ENCODE data around the gene EBLN1. TPM values are rescaled to one million over a fixed set of nuclear protein-coding genes. Genes with fewer than 3 reads are reported as not detected.

EBLN1 gene
- not detected in 2 replicates for polyA plus RNA-seq (2014; cell fraction: cytosol; rRNA removed)
- polyA plus RNA-seq (2014; cell fraction: nucleus; rRNA removed) = not detected in 2 replicates

- DNase-seq (ENCODE audit: low spot score) = no peak
These were observed at the start of gene EBLN1 for GRCh38 chr10:22217842-22218241. Gene EBLN1 (minus strand): TSS chr10:22218015. CDS start chr10:22209983, 8,032 bp downstream.

- DNase-seq (ENCODE audit: low spot score) = no peak
These were observed 48.2 kb upstream of the EBLN1 start for GRCh38 chr10:22265839-22266537.

- no peak for DNase-seq (ENCODE audit: low spot score)
These were observed 45.3 kb upstream of the EBLN1 start for GRCh38 chr10:22263106-22263505.

GRCh38 chr10:22259280-22259679 is 41.5 kb upstream of the EBLN1 start:
- no peak for DNase-seq (ENCODE audit: low spot score)

GRCh38 chr10:22258471-22258870 is 40.7 kb upstream of the EBLN1 start:
- DNase-seq (ENCODE audit: low spot score) = no peak

GRCh38 chr10:22253580-22253882 is 35.7 kb upstream of the EBLN1 start:
- DNase-seq (ENCODE audit: low spot score) = no peak

- DNase-seq (ENCODE audit: low spot score) = no peak
These were observed 35.2 kb upstream of the EBLN1 start for GRCh38 chr10:22252801-22253579.

- no peak for DNase-seq (ENCODE audit: low spot score)
These were observed 34.5 kb upstream of the EBLN1 start for GRCh38 chr10:22252224-22252800.

GRCh38 chr10:22251751-22252223 is 34.0 kb upstream of the EBLN1 start:
- DNase-seq (ENCODE audit: low spot score) = peak; percentile 39

- peak; percentile 9 for DNase-seq (ENCODE audit: low spot score)
These were observed 33.3 kb upstream of the EBLN1 start for GRCh38 chr10:22250897-22251660.

- no peak for DNase-seq (ENCODE audit: low spot score)
These were observed 29.8 kb upstream of the EBLN1 start for GRCh38 chr10:22247636-22248035.

- no peak for DNase-seq (ENCODE audit: low spot score)
These were observed 29.0 kb upstream of the EBLN1 start for GRCh38 chr10:22246680-22247391.

- no peak for DNase-seq (ENCODE audit: low spot score)
These were observed 27.8 kb upstream of the EBLN1 start for GRCh38 chr10:22245567-22245966.

- DNase-seq (ENCODE audit: low spot score) = no peak
These were observed 27.0 kb upstream of the EBLN1 start for GRCh38 chr10:22244855-22245254.

- DNase-seq (ENCODE audit: low spot score) = no peak
These were observed 26.2 kb upstream of the EBLN1 start for GRCh38 chr10:22244001-22244400.

- DNase-seq (ENCODE audit: low spot score) = no peak
These were observed 25.5 kb upstream of the EBLN1 start for GRCh38 chr10:22243321-22243720.

GRCh38 chr10:22231260-22231659 is 13.4 kb upstream of the EBLN1 start:
- DNase-seq (ENCODE audit: low spot score) = no peak

- DNase-seq (ENCODE audit: low spot score) = peak; percentile 19
These were observed 12.5 kb upstream of the EBLN1 start for GRCh38 chr10:22230158-22230833.

- DNase-seq (ENCODE audit: low spot score) = no peak
These were observed 12.0 kb upstream of the EBLN1 start for GRCh38 chr10:22229802-22230157.

GRCh38 chr10:22228943-22229801 is 11.4 kb upstream of the EBLN1 start:
- peak; percentile 87 for DNase-seq (ENCODE audit: low spot score)
